ENCODE results near the gene NRGN.

NRGN gene

DNA sequence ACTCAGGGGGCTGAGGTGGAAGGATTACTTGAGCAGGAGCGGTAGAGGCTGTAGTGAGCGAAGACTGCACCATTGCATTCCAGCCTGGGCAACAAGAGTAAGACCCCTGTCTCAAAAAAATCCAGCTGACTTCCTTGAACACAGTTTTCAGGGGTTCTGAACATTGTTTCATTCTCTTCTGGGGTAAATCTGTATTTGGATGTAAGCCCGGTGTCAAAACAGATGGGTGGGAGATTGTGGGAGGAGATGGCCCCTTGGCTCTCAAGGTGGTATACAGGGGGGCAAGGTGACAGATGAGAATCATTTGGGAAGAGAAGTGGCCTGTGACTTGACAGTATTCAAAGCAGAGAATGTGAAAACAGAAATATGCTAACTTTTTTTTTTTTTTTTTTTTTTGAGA, 17.6 kb downstream of the NRGN start:
- no peak overlapping the region for H3K27ac ChIP-seq
- TF ChIP-seq ZFX (IDR thresholded peaks at IDR 0.05), result no peak
- TF ChIP-seq, protein P1, sequence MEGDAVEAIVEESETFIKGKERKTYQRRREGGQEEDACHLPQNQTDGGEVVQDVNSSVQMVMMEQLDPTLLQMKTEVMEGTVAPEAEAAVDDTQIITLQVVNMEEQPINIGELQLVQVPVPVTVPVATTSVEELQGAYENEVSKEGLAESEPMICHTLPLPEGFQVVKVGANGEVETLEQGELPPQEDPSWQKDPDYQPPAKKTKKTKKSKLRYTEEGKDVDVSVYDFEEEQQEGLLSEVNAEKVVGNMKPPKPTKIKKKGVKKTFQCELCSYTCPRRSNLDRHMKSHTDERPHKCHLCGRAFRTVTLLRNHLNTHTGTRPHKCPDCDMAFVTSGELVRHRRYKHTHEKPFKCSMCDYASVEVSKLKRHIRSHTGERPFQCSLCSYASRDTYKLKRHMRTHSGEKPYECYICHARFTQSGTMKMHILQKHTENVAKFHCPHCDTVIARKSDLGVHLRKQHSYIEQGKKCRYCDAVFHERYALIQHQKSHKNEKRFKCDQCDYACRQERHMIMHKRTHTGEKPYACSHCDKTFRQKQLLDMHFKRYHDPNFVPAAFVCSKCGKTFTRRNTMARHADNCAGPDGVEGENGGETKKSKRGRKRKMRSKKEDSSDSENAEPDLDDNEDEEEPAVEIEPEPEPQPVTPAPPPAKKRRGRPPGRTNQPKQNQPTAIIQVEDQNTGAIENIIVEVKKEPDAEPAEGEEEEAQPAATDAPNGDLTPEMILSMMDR (conservative IDR thresholded peaks at IDR 0.05), result no peak

DNA sequence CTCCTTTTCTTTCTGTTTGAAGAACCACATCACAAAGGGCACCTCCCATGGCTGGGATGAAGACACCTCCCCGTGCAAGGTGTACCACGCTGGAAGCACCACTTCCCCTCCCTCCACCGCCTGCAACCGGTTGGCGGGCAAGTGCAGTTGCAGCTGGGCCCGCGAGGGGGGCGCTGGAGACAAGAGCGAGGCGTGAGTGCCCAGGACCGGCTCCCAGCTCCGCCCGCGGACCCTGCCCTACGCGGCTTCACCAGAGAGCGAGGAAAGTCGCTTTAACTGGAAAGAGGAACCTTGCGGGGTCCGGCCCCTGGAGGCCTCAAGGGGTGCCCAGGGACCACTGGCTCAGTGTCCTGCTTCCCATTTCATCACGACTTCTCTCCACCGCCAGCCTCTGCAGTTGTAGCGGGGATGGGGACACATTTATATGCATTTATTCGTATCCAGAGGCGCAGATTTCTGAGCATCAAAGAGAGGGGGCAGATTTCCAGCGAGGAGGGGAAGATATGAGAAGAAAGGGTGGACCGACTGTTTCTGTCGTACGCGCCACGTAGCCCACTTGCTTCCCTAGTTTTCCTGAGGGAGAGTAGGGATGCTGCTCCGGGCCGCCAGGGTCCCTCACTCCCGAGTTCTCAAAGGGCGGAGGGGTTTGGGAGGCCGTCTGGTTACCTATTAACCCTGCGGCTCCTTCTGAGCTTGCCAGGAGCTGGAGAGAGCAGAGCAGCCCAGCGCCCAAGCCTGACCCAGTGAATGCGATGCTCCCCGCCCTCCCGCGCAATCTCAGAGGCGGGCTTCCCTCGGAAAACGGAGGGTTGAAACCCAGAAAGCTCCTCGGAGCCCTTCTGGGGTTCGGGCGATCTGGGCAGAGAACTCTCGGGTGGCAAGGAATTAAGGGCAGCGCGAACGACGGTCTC, 18.9 kb downstream of the NRGN start:
- no peak overlapping the region for H3K27ac ChIP-seq
- TF ChIP-seq, protein P1 (conservative IDR thresholded peaks at IDR 0.05), result peak; percentile 70
- no peak for TF ChIP-seq ZFX (IDR thresholded peaks at IDR 0.05)

DNA sequence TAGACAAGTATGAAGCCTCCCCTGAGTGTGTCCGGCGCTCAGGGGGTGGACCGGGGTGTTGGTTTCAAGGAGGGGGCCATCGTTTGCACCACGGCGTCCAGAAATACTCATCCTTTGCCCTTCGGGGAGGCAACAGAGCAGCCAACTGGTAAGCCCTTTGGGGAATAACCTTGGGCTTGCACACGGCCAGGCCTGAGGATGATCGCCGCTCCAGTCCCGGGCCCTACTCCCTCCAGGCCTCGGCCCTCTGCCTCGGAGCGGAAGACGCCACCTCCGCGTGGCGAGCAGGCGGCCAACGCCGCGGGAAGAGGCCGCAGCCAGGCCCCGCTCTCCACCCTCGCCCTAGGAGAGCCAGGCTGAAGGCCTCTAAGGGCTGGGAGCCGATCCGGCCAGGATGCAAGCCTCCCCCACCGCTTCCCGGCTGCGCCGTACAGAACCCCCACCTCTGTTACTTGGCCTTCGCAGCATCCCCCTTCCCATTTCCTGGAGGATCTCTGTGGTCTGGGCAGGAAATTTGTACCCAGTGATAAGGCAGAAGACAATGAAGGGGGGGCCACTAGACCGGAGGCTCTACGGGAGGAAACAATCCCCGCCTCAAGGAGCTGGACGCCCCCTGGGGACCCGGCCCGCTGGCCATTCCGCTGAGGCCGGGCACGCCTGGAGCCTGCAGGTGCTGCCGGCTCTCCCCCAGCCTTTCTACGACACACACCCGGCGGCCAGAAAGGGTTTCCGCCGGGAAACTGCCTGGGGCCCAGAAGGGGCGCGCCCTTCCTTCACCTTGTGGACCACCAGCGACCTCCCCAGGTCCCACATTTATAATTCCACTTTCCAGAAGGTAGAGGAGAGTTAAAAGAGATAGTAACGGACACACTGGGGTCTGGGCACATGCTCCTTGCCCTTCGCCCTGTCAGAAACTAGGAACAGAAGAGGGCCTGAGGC, 19.8 kb downstream of the NRGN start:
- TF ChIP-seq ZFX (IDR thresholded peaks at IDR 0.05), result no peak
- no peak overlapping the region for H3K27ac ChIP-seq

DNA sequence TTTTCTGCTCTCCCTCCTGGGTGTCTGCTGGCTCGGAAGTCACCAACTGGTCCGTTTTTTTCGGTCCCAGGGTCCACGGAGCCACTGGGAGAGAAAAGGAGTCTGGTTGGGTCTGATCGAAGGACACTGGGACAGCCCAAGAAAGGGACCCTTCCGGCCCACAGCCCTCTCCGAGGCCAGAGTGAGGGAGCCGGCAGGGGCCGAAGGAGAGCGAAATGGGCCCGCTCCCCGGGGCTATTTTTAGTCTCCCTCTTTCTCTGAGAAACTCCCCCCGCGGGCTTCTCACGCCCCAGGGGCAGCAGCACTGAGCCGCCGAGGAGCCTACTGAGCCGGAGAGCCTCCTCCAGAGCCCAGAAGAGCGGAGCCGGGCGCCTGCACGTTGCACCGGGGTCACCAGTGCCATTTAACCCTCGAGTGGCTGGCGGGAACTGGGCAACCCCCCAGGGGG, 20.5 kb downstream of the NRGN start:
- H3K27ac ChIP-seq, result no peak overlapping the region

DNA sequence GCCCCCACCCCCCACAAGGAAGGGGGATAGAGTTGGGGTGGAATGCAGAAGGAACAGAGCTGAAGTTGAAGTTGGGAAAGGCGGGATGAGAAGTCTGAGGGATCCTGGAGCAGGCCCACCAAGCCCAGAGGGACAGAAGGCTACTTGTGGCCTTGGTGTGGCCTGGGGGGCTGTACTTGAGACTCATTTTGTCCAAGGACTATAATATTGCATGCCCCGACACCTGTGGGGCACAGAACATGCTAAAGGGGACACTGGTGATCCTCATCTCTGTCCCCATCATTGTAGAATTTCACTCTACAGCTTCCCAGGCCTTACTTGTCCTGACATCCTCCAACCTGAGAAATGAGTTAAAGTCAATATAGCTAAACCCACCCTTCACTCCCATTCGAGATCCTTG, 21.1 kb downstream of the NRGN start:
- H3K27ac ChIP-seq, result no peak overlapping the region
- TF ChIP-seq, protein P1 (conservative IDR thresholded peaks at IDR 0.05), result no peak
- TF ChIP-seq ZFX (IDR thresholded peaks at IDR 0.05), result no peak

More for the DNA sequence above, 20.5 kb downstream of the NRGN start:
- TF ChIP-seq, protein P1 (conservative IDR thresholded peaks at IDR 0.05), result no peak
- no peak for TF ChIP-seq ZFX (IDR thresholded peaks at IDR 0.05)

DNA sequence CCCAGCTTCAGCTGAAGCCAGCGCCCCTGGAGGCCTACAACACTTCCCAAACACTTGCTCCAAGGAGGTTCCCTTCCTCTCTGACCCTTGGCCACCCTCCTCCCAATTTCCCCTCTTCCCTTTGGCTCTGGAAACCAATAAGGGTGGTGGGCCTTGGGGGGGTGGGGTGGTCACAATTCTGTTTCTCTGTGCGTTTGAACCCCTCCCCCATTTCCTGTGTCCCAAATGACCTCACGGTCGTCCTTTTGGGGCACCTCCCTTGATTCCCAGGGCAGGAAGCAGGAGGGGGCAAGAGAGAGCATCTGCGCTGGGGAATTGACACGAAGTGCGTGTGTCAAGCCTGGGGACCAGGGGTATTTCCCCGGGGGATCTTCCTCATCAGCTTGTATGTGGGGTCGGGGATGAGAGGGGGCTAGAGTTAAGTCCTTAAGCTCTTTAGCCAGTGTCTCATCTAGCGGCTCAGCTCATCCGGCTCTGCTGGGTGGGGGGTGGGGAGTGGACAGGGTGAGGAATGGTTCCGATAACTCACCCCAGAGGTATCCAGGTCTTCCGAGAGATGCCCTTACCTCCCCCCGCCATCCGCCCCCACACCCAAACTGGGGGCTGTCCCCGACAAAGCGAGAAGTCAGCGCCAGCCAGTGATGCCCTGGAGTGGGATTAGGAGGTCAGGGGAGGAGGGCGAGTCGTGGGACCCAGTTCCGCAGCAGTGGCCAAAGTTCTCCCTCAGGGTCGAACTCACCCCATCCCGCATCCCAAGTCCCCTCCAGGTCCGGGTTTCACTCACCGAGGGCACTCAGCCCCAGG, 21.8 kb downstream of the NRGN start:
- no peak overlapping the region for H3K27ac ChIP-seq
- no peak for TF ChIP-seq ZFX (IDR thresholded peaks at IDR 0.05)
- TF ChIP-seq, protein P1 (conservative IDR thresholded peaks at IDR 0.05), result no peak

DNA sequence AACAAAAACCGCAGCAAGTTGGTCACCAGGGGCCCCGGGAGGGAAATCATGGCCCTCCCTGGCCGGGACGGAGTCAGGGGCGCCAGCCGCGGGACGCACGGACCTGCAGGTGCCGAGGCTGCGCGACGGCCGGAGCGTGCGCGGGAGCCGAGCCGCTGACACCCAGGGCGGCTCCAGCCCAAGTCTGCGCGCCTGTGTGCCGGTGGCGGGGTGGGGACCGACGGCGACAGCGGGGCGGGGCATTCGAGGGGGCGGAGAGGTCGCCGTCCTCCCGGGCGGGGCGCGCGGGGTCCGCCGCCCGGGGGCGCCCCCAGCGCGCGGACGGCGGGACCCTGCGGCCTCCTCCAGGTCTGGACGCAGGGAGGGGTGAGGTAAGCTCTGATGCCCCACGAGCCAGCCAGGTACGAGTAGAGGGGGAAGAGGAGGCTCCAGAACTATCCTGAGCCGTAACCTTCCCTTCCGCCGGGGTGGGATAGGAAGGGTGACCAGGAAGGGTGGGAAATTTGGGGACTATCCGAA, 22.4 kb downstream of the NRGN start, which contains the start of gene ESAM:
ESAM (minus strand) TSS at position 186 of the 519 bp plus-strand sequence; CDS start at position 50, 136 bp downstream.
- TF ChIP-seq ZFX (IDR thresholded peaks at IDR 0.05), result no peak
- H3K27ac ChIP-seq, result peak within 1 kb of the TSS; percentile 14; the same call in 1 of the 2 replicates

Data from C4-2B (cell line).